ENCODE data around the gene GLIS1.

Gene GLIS1

DNA sequence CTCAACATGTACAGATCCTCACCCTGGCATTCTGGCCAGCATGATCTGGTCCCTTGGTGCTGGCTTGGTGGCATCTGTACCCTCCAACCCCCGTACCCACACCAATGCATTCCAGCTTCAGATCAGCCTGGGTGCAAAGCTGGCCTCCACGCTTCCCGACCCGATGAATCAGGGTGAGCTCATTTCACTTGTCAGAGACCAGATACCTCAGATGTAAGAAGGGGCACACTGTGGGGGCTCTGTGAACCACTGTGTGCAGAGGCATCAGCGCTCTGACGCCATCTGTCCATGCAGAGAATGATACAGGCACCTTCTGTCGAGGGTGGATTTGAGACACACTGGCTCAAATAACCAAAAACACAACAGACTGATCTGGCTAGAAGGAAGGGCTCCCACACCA, 203.1 kb downstream of the GLIS1 start:
- H3K9me3 ChIP-seq (ENCODE audit: control insufficient read depth, low read length) = no peaks in the 10 kb centered on the region
- no peak overlapping the region for H3K4me3 ChIP-seq (ENCODE audit: insufficient read depth, low read depth, low read length)
- H3K4me1 ChIP-seq (ENCODE audit: control insufficient read depth, insufficient read depth, low read length) = no peaks in the 10 kb centered on the region
- WGBS, 2 experiments = 91 to 95% methylated on average over 7 of the region's 7 CpGs
- H3K36me3 ChIP-seq (ENCODE audit: control insufficient read depth, insufficient read depth, low read length) = no peaks in the 10 kb centered on the region
- no peaks in the 10 kb centered on the region for H3K27me3 ChIP-seq (ENCODE audit: control insufficient read depth, insufficient read depth, low read length, poor library complexity, severe bottlenecking)
- H3K27ac ChIP-seq (ENCODE audit: insufficient read depth, low read depth, low read length, poor library complexity, severe bottlenecking) = no peak overlapping the region

- H3K27me3 ChIP-seq (ENCODE audit: control insufficient read depth, insufficient read depth, low read length, poor library complexity, severe bottlenecking) = no peaks in the 10 kb centered on the region
- H3K4me3 ChIP-seq (ENCODE audit: insufficient read depth, low read depth, low read length) = no peak overlapping the region
- 94 to 95% methylated on average over 5 of the region's 5 CpGs for WGBS, 2 experiments
- no peaks in the 10 kb centered on the region for H3K4me1 ChIP-seq (ENCODE audit: control insufficient read depth, insufficient read depth, low read length)
- no peaks in the 10 kb centered on the region for H3K9me3 ChIP-seq (ENCODE audit: control insufficient read depth, low read length)
- no peaks in the 10 kb centered on the region for H3K36me3 ChIP-seq (ENCODE audit: control insufficient read depth, insufficient read depth, low read length)
- no peak overlapping the region for H3K27ac ChIP-seq (ENCODE audit: insufficient read depth, low read depth, low read length, poor library complexity, severe bottlenecking)
Measured at GRCh38 chr1:53535226-53535625, 203.7 kb downstream of the GLIS1 start.

- H3K27ac ChIP-seq (ENCODE audit: insufficient read depth, low read depth, low read length, poor library complexity, severe bottlenecking) = no peak overlapping the region
- H3K9me3 ChIP-seq (ENCODE audit: control insufficient read depth, low read length) = no peaks in the 10 kb centered on the region
- H3K4me3 ChIP-seq (ENCODE audit: insufficient read depth, low read depth, low read length) = no peak overlapping the region
- no peaks in the 10 kb centered on the region for H3K36me3 ChIP-seq (ENCODE audit: control insufficient read depth, insufficient read depth, low read length)
- no peaks in the 10 kb centered on the region for H3K4me1 ChIP-seq (ENCODE audit: control insufficient read depth, insufficient read depth, low read length)
- 86 to 93% methylated on average over 4 of the region's 4 CpGs for WGBS, 2 experiments
- no peaks in the 10 kb centered on the region for H3K27me3 ChIP-seq (ENCODE audit: control insufficient read depth, insufficient read depth, low read length, poor library complexity, severe bottlenecking)
Measured at GRCh38 chr1:53532912-53533311, 206.1 kb downstream of the GLIS1 start.

GRCh38 chr1:53532377-53532776, 206.6 kb downstream of the GLIS1 start:
- H3K9me3 ChIP-seq (ENCODE audit: control insufficient read depth, low read length) = no peaks in the 10 kb centered on the region
- no peak overlapping the region for H3K4me3 ChIP-seq (ENCODE audit: insufficient read depth, low read depth, low read length)
- no peaks in the 10 kb centered on the region for H3K36me3 ChIP-seq (ENCODE audit: control insufficient read depth, insufficient read depth, low read length)
- H3K27me3 ChIP-seq (ENCODE audit: control insufficient read depth, insufficient read depth, low read length, poor library complexity, severe bottlenecking) = no peaks in the 10 kb centered on the region
- WGBS, 2 experiments = 93 to 94% methylated on average over 9 of the region's 9 CpGs
- H3K27ac ChIP-seq (ENCODE audit: insufficient read depth, low read depth, low read length, poor library complexity, severe bottlenecking) = no peak overlapping the region
- H3K4me1 ChIP-seq (ENCODE audit: control insufficient read depth, insufficient read depth, low read length) = peaks cover 3% of the 10 kb centered on the region

DNA sequence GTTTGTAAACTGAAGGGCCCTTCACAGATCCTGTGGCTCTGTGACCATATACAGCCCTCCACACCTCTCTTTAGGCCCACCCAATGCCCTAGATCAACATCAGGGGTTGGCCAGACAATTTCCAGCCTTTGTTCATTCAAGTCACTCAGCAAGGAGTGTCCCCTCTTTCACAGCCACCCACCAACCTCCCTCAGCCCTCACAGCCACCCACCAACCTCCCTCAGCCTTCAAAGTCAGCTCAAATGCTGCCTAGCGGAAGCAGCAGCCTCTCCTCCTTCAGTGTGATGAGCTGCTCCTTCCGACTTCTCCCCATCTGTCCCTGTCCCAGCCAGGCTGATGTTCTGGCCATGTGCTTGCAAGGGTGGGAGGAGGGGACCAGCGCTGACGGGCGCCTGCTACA, 208.4 kb downstream of the GLIS1 start:
- no peaks in the 10 kb centered on the region for H3K36me3 ChIP-seq (ENCODE audit: control insufficient read depth, insufficient read depth, low read length)
- no peaks in the 10 kb centered on the region for H3K9me3 ChIP-seq (ENCODE audit: control insufficient read depth, low read length)
- WGBS, 2 experiments = 87 to 94% methylated on average over 5 of the region's 5 CpGs
- H3K27me3 ChIP-seq (ENCODE audit: control insufficient read depth, insufficient read depth, low read length, poor library complexity, severe bottlenecking) = no peaks in the 10 kb centered on the region
- peaks cover 13% of the 10 kb centered on the region for H3K4me1 ChIP-seq (ENCODE audit: control insufficient read depth, insufficient read depth, low read length)
- no peak overlapping the region for H3K4me3 ChIP-seq (ENCODE audit: insufficient read depth, low read depth, low read length)
- H3K27ac ChIP-seq (ENCODE audit: insufficient read depth, low read depth, low read length, poor library complexity, severe bottlenecking) = no peak overlapping the region

DNA sequence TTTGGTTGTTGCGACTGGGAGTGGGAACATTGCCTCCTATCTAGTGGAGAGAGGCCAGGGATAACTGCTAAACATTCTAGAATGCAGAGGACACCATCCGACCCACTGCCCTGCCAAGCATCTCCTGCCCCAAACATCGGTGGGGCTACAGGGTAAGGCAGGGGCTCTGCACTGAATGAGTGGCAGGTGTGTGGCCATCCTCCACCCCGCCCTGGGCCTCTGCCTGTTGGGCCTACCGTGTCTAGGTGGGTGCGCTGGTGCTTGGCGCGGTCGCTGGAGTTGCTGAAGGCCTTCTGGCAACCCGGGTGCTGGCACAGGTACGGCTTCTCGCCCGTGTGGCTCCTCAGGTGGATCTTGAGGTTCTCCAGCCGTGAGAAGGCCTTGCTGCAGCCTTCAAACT, 209.4 kb downstream of the GLIS1 start:
- H3K4me3 ChIP-seq (ENCODE audit: insufficient read depth, low read depth, low read length) = no peak overlapping the region
- H3K9me3 ChIP-seq (ENCODE audit: control insufficient read depth, low read length) = no peaks in the 10 kb centered on the region
- H3K4me1 ChIP-seq (ENCODE audit: control insufficient read depth, insufficient read depth, low read length) = peaks cover 14% of the 10 kb centered on the region
- no peak overlapping the region for H3K27ac ChIP-seq (ENCODE audit: insufficient read depth, low read depth, low read length, poor library complexity, severe bottlenecking)
- WGBS, 2 experiments = 93 to 95% methylated on average over 14 of the region's 14 CpGs
- no peaks in the 10 kb centered on the region for H3K27me3 ChIP-seq (ENCODE audit: control insufficient read depth, insufficient read depth, low read length, poor library complexity, severe bottlenecking)
- H3K36me3 ChIP-seq (ENCODE audit: control insufficient read depth, insufficient read depth, low read length) = no peaks in the 10 kb centered on the region

GRCh38 chr1:53527368-53527767, 211.6 kb downstream of the GLIS1 start:
- WGBS, 2 experiments = 87 to 91% methylated on average over 7 of the region's 7 CpGs
- H3K4me1 ChIP-seq (ENCODE audit: control insufficient read depth, insufficient read depth, low read length) = peaks cover 14% of the 10 kb centered on the region
- no peak overlapping the region for H3K4me3 ChIP-seq (ENCODE audit: insufficient read depth, low read depth, low read length)
- no peaks in the 10 kb centered on the region for H3K9me3 ChIP-seq (ENCODE audit: control insufficient read depth, low read length)
- H3K27me3 ChIP-seq (ENCODE audit: control insufficient read depth, insufficient read depth, low read length, poor library complexity, severe bottlenecking) = no peaks in the 10 kb centered on the region
- H3K27ac ChIP-seq (ENCODE audit: insufficient read depth, low read depth, low read length, poor library complexity, severe bottlenecking) = no peak overlapping the region
- no peaks in the 10 kb centered on the region for H3K36me3 ChIP-seq (ENCODE audit: control insufficient read depth, insufficient read depth, low read length)

DNA sequence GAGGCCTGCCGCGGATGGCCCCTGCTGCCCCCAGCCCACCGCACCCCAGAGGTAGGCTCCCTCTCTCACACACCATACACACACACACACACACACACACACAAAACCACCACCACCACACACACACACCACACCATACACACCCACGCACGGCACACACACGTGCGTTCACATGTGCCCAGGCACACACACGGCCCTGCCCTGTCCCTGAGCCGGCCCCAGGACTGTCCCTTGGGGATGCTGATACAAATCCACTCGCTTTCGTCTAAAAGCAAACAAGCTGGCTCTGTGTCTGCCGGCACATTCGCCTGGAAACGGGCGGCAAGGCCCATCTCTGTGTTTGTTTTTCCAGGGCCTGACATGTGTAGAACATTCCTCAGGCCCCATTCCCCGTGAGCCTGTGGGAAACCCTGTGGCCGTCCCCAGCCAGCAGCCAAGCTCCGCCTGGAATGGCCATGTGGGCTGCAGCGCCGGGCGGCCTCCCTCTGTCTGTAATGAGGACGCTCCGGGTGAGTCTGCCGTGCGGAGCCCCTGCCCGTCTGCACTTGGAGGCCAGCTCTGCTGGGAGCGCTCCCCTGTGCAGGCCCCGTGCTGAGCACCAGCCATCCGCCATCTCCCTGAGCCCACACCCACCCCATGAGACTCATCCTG, 212.4 kb downstream of the GLIS1 start:
- WGBS, 2 experiments = 78 to 80% methylated on average over 29 of the region's 29 CpGs
- H3K9me3 ChIP-seq (ENCODE audit: control insufficient read depth, low read length) = no peaks in the 10 kb centered on the region
- no peak overlapping the region for H3K27ac ChIP-seq (ENCODE audit: insufficient read depth, low read depth, low read length, poor library complexity, severe bottlenecking)

GRCh38 chr1:53525595-53525994, 213.4 kb downstream of the GLIS1 start:
- Histone ChIP-seq H3K27me3 (ENCODE audit: control insufficient read depth, insufficient read depth, low read length, poor library complexity, severe bottlenecking) (no peaks in the 10 kb centered on the region), H3K9me3 (ENCODE audit: control insufficient read depth, low read length) (no peaks in the 10 kb centered on the region), H3K4me3 (ENCODE audit: insufficient read depth, low read depth, low read length) (no peak overlapping the region), H3K4me1 (ENCODE audit: control insufficient read depth, insufficient read depth, low read length) (peaks cover 14% of the 10 kb centered on the region), H3K27ac (ENCODE audit: insufficient read depth, low read depth, low read length, poor library complexity, severe bottlenecking) (no peak overlapping the region), H3K36me3 (ENCODE audit: control insufficient read depth, insufficient read depth, low read length) (no peaks in the 10 kb centered on the region)
- WGBS, 2 experiments = 70 to 72% methylated on average over 11 of the region's 11 CpGs

More for the DNA sequence above, 212.4 kb downstream of the GLIS1 start:
- Histone ChIP-seq H3K4me3 (ENCODE audit: insufficient read depth, low read depth, low read length) (no peak overlapping the region), H3K27me3 (ENCODE audit: control insufficient read depth, insufficient read depth, low read length, poor library complexity, severe bottlenecking) (no peaks in the 10 kb centered on the region), H3K4me1 (ENCODE audit: control insufficient read depth, insufficient read depth, low read length) (peaks cover 14% of the 10 kb centered on the region), H3K36me3 (ENCODE audit: control insufficient read depth, insufficient read depth, low read length) (no peaks in the 10 kb centered on the region)

DNA sequence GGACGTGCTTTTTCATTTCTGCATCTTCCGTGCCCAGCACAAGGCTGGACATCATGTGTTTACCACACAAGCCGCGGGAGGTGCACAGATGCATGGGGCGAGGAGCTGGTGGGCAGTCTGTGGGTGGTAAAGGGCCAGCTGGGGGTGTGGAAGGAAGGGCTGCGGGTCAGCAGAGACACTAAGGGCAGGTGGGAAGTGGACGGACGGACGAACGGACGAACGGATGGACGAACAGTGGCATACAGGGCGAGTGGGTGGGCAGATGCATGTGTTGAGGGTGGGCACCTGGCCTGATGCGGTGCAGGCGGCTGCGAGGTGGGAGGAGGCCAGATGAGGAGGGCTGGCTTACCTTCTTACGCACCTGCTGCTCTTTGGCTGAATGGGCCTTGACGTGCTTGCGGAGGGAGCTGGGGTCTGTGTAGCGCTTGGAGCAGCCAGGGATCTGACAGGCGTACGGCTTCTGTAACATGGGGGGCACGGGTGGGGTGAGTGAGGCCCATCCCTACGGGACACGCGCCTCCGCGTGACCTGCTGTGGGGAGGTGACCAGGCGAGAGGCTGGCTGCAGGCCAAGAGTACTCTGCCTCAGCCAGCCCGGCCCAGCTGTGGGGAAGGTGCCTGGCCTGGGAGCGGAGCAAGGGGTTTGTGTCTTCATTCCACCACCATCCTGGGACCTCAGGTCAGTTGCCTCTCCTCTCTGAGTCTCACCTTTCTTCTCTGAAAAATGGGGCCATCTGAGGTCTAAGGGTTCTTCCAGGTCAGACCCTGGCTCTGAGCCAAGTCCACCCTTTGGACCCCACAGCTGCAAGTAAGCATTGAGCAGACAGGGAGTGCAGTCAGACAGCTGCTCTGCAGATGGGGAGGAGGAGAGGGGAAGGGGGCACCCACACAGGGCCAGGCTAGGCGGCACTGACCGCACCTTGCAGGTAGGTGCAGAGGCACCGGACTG, 214.3 kb downstream of the GLIS1 start:
- no peaks in the 10 kb centered on the region for H3K27me3 ChIP-seq (ENCODE audit: control insufficient read depth, insufficient read depth, low read length, poor library complexity, severe bottlenecking)
- H3K27ac ChIP-seq (ENCODE audit: insufficient read depth, low read depth, low read length, poor library complexity, severe bottlenecking) = no peak overlapping the region
- H3K9me3 ChIP-seq (ENCODE audit: control insufficient read depth, low read length) = no peaks in the 10 kb centered on the region
- peaks cover 18% of the 10 kb centered on the region for H3K4me1 ChIP-seq (ENCODE audit: control insufficient read depth, insufficient read depth, low read length)
- H3K36me3 ChIP-seq (ENCODE audit: control insufficient read depth, insufficient read depth, low read length) = no peaks in the 10 kb centered on the region
- no peak overlapping the region for H3K4me3 ChIP-seq (ENCODE audit: insufficient read depth, low read depth, low read length)
- 94% methylated on average over 35 of the region's 35 CpGs for WGBS, 2 experiments
